Measurements from ENCODE around the gene PPP2R2D. TPM values are rescaled to one million over a fixed set of nuclear protein-coding genes. Genes with fewer than 3 reads are reported as not detected.
A peak's percentile ranks its signal among the peaks of the same experiment; 100 is the strongest.

PPP2R2D gene
- total RNA-seq, 1 donor from 2014 or later, result 36.9 TPM

DNA sequence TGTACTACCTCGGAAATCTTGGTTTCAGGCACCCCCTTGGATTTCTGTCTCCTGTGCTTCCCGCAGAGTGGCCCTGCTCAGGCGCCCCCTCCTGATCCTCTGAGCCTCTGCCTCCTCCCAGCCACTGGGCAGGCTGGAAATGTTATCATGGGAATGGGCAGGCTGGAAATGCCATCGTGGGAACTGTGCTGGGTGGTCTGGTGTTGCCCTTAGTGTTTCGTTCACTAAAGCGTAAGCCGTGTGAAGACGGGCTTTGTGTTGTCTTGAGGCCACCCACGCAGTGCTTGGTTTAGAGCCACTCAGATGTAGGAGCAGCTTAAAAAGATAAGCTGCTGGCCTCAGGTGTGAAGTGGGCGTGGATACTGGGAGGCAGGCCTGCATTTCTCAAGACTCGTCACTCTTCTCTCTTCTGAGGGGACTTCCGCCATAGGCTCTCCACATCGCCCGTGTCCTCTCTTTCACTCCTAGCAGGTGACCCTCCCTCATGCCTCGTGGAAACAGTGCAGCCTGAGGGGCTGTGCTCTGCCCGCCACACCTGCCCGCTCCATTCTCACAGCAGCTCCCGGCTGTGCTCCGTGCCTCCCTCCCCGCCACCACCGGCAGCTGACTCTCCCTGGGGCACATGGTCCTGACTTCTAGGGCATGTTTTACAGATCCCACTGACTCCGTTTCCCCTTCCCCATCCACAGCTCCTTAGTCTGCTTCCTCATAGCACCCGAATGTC is 28.5 kb downstream of the PPP2R2D start:
- peaks cover 8% of the 10 kb centered on the region for H3K27me3 Mint-ChIP-seq (ENCODE audit: unreplicated experiment)
- TF ChIP-seq, protein P1, sequence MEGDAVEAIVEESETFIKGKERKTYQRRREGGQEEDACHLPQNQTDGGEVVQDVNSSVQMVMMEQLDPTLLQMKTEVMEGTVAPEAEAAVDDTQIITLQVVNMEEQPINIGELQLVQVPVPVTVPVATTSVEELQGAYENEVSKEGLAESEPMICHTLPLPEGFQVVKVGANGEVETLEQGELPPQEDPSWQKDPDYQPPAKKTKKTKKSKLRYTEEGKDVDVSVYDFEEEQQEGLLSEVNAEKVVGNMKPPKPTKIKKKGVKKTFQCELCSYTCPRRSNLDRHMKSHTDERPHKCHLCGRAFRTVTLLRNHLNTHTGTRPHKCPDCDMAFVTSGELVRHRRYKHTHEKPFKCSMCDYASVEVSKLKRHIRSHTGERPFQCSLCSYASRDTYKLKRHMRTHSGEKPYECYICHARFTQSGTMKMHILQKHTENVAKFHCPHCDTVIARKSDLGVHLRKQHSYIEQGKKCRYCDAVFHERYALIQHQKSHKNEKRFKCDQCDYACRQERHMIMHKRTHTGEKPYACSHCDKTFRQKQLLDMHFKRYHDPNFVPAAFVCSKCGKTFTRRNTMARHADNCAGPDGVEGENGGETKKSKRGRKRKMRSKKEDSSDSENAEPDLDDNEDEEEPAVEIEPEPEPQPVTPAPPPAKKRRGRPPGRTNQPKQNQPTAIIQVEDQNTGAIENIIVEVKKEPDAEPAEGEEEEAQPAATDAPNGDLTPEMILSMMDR (IDR thresholded peaks at IDR 0.05; ENCODE audit: unreplicated experiment), result no peak
- H3K4me3 Mint-ChIP-seq (ENCODE audit: unreplicated experiment), result peak overlapping the region; percentile 42
- peaks cover 20% of the 10 kb centered on the region for H3K36me3 Mint-ChIP-seq (ENCODE audit: low read depth, unreplicated experiment)
- H3K27ac Mint-ChIP-seq (ENCODE audit: unreplicated experiment), result peak overlapping the region; percentile 62
- no peak for DNase-seq (ENCODE audit: low spot score)
- H3K9me3 Mint-ChIP-seq (ENCODE audit: unreplicated experiment), result no peaks in the 10 kb centered on the region
- peaks cover 60% of the 10 kb centered on the region for H3K4me1 Mint-ChIP-seq (ENCODE audit: unreplicated experiment)

- Mint-ChIP-seq H3K27me3 (ENCODE audit: unreplicated experiment) (peaks cover 8% of the 10 kb centered on the region), H3K4me1 (ENCODE audit: unreplicated experiment) (peaks cover 65% of the 10 kb centered on the region), H3K27ac (ENCODE audit: unreplicated experiment) (peak overlapping the region; percentile 28), H3K36me3 (ENCODE audit: low read depth, unreplicated experiment) (peaks cover 20% of the 10 kb centered on the region), H3K9me3 (ENCODE audit: unreplicated experiment) (no peaks in the 10 kb centered on the region), H3K4me3 (ENCODE audit: unreplicated experiment) (peak overlapping the region; percentile 42)
- TF ChIP-seq, protein P1 (IDR thresholded peaks at IDR 0.05; ENCODE audit: unreplicated experiment), result no peak
- no peak for DNase-seq (ENCODE audit: low spot score)
Measured at GRCh38 chr10:131930150-131930549, 29.3 kb downstream of the PPP2R2D start.

DNA sequence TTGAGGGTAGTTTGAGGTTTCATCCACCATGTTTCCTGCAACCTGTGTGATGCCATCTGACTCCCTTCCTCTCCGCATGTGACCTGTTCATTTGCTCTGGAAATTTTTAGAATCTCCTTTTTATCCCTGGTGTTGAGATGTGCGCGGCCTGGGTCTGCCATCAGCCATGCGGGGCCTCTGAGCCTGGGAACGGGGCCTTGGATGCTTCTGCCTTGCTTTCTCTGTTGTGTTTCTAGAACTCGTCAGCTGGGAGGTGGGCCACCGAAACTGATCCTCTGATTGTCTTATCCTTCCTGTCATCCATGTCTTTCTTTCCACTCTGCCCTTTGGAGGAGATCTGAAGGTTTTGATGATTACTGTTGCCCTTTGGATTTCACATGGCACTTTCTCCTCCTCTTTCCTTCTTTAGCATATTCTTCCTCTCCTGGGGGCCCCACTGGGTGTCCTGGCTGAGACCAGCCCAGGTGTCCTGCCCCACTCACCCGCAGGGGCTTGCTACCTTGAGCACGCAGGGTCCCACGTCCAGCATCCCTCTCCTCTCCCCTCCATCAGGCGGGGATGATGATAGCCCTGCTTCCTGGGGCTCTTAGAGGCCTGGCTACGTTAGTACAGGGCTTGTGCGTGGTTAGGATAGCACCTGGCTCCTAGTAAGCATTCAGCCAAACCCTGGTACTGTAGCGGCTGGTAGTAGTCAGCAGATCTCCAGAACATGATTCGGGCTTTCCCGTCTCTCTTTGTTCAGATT is 29.9 kb downstream of the PPP2R2D start:
- TF ChIP-seq, protein P1 (IDR thresholded peaks at IDR 0.05; ENCODE audit: unreplicated experiment), result no peak
- Mint-ChIP-seq H3K4me3 (ENCODE audit: unreplicated experiment) (peak overlapping the region; percentile 78), H3K27ac (ENCODE audit: unreplicated experiment) (peak overlapping the region; percentile 55), H3K4me1 (ENCODE audit: unreplicated experiment) (peaks cover 63% of the 10 kb centered on the region), H3K27me3 (ENCODE audit: unreplicated experiment) (peaks cover 8% of the 10 kb centered on the region), H3K9me3 (ENCODE audit: unreplicated experiment) (no peaks in the 10 kb centered on the region), H3K36me3 (ENCODE audit: low read depth, unreplicated experiment) (peaks cover 20% of the 10 kb centered on the region)
- no peak for DNase-seq (ENCODE audit: low spot score)

DNA sequence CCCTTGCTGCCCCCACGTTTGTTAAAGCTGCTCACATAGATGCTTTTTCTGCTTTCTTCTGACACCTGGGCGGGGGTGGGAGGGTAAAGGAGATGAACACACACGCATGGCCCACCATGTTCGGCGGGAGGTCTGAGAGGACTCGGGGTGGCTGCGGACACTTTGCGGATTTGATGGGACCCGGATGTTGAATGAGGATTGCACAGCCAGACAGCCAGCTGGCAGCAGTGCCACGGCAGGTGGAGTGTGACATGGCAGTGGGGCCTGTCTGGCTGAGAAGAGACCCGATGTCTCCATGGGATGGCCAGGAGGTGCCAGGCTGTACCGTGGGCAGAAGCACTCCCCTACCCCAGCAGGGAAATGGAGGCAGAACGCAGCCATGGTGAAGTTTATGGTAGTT is 31.2 kb downstream of the PPP2R2D start:
- Mint-ChIP-seq H3K27ac (ENCODE audit: unreplicated experiment) (no peak overlapping the region), H3K9me3 (ENCODE audit: unreplicated experiment) (no peaks in the 10 kb centered on the region), H3K36me3 (ENCODE audit: low read depth, unreplicated experiment) (peaks cover 13% of the 10 kb centered on the region), H3K27me3 (ENCODE audit: unreplicated experiment) (peaks cover 7% of the 10 kb centered on the region), H3K4me1 (ENCODE audit: unreplicated experiment) (peaks cover 63% of the 10 kb centered on the region), H3K4me3 (ENCODE audit: unreplicated experiment) (no peak overlapping the region)
- TF ChIP-seq, protein P1 (IDR thresholded peaks at IDR 0.05; ENCODE audit: unreplicated experiment), result no peak
- no peak for DNase-seq (ENCODE audit: low spot score)

All from endothelial cell (in vitro differentiated cells).